ENCODE results near the gene CCDC89. TPM values are rescaled to one million over a fixed set of nuclear protein-coding genes. Genes with fewer than 3 reads are reported as not detected.
A peak's percentile ranks its signal among the peaks of the same experiment; 100 is the strongest.

Gene CCDC89
- total and polyA plus RNA-seq, 2 of the 13 experiments (the other 11 are each of a cell fraction or from before 2014, with no cell fraction given): 0.13 to 0.38 TPM

DNA sequence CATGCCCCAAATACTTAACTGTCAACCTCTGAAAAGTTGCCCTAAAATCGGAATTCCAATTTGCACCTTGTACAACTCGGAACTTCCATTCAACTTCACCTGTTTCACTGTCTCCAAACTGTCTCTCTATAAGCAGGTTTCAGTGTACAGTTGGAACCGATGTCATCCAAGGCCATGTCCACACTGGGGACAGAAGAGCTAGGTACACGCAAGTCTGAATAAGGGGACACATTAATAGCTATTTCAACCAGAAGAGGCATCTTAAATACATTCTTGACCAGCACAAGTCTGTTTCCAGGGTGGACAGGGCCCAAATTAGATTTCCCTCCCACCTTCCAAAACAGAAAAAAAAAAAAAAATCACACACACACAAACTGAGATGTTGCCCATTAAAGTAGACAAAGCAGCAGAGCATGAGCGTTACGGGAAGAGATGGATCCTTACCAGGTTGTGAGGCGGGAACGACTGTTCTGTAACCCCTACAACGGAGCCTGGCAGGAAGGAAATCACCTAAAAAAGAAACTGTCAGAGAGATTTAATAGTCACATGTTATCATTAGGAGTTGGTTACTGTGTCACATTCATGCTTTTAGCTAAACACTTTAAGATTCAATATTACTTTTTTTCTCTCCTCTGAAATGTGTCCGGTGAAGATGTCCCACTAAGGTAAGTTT, 22.8 kb downstream of the CCDC89 start (continued):
- TF ChIP-seq, protein P1, sequence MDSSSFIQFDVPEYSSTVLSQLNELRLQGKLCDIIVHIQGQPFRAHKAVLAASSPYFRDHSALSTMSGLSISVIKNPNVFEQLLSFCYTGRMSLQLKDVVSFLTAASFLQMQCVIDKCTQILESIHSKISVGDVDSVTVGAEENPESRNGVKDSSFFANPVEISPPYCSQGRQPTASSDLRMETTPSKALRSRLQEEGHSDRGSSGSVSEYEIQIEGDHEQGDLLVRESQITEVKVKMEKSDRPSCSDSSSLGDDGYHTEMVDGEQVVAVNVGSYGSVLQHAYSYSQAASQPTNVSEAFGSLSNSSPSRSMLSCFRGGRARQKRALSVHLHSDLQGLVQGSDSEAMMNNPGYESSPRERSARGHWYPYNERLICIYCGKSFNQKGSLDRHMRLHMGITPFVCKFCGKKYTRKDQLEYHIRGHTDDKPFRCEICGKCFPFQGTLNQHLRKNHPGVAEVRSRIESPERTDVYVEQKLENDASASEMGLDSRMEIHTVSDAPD (CRISPR knock-in tag; IDR thresholded peaks at IDR 0.05): no peak
- TF ChIP-seq, protein P2, sequence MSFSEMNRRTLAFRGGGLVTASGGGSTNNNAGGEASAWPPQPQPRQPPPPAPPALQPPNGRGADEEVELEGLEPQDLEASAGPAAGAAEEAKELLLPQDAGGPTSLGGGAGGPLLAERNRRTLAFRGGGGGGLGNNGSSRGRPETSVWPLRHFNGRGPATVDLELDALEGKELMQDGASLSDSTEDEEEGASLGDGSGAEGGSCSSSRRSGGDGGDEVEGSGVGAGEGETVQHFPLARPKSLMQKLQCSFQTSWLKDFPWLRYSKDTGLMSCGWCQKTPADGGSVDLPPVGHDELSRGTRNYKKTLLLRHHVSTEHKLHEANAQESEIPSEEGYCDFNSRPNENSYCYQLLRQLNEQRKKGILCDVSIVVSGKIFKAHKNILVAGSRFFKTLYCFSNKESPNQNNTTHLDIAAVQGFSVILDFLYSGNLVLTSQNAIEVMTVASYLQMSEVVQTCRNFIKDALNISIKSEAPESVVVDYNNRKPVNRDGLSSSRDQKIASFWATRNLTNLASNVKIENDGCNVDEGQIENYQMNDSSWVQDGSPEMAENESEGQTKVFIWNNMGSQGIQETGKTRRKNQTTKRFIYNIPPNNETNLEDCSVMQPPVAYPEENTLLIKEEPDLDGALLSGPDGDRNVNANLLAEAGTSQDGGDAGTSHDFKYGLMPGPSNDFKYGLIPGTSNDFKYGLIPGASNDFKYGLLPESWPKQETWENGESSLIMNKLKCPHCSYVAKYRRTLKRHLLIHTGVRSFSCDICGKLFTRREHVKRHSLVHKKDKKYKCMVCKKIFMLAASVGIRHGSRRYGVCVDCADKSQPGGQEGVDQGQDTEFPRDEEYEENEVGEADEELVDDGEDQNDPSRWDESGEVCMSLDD (CRISPR knock-in tag; IDR thresholded peaks at IDR 0.05; ENCODE audit: borderline replicate concordance): no peak
- no peak for TF ChIP-seq ELF4 (CRISPR knock-in tag; IDR thresholded peaks at IDR 0.05; ENCODE audit: borderline replicate concordance)
- TF ChIP-seq ARNTL (CRISPR knock-in tag; IDR thresholded peaks at IDR 0.05): no peak
- no peak for TF ChIP-seq AGO1 (IDR thresholded peaks at IDR 0.05; ENCODE audit: low read depth, low read length, poor library complexity, severe bottlenecking)
- TF ChIP-seq, protein P3, sequence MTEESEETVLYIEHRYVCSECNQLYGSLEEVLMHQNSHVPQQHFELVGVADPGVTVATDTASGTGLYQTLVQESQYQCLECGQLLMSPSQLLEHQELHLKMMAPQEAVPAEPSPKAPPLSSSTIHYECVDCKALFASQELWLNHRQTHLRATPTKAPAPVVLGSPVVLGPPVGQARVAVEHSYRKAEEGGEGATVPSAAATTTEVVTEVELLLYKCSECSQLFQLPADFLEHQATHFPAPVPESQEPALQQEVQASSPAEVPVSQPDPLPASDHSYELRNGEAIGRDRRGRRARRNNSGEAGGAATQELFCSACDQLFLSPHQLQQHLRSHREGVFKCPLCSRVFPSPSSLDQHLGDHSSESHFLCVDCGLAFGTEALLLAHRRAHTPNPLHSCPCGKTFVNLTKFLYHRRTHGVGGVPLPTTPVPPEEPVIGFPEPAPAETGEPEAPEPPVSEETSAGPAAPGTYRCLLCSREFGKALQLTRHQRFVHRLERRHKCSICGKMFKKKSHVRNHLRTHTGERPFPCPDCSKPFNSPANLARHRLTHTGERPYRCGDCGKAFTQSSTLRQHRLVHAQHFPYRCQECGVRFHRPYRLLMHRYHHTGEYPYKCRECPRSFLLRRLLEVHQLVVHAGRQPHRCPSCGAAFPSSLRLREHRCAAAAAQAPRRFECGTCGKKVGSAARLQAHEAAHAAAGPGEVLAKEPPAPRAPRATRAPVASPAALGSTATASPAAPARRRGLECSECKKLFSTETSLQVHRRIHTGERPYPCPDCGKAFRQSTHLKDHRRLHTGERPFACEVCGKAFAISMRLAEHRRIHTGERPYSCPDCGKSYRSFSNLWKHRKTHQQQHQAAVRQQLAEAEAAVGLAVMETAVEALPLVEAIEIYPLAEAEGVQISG (CRISPR knock-in tag; IDR thresholded peaks at IDR 0.05): no peak
- TF ChIP-seq, protein P4, sequence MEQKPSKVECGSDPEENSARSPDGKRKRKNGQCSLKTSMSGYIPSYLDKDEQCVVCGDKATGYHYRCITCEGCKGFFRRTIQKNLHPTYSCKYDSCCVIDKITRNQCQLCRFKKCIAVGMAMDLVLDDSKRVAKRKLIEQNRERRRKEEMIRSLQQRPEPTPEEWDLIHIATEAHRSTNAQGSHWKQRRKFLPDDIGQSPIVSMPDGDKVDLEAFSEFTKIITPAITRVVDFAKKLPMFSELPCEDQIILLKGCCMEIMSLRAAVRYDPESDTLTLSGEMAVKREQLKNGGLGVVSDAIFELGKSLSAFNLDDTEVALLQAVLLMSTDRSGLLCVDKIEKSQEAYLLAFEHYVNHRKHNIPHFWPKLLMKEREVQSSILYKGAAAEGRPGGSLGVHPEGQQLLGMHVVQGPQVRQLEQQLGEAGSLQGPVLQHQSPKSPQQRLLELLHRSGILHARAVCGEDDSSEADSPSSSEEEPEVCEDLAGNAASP (CRISPR knock-in tag; IDR thresholded peaks at IDR 0.05; ENCODE audit: borderline replicate concordance): peak; percentile 15; the same call in 1 of the 2 replicates
- TF ChIP-seq, protein P5, sequence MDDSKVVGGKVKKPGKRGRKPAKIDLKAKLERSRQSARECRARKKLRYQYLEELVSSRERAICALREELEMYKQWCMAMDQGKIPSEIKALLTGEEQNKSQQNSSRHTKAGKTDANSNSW (CRISPR knock-in tag; IDR thresholded peaks at IDR 0.05; ENCODE audit: borderline replicate concordance): no peak
- TF ChIP-seq KAT2B (IDR thresholded peaks at IDR 0.05; ENCODE audit: borderline replicate concordance, low read depth, low read length): no peak
- no peak for TF ChIP-seq ZNF615 (CRISPR knock-in tag; IDR thresholded peaks at IDR 0.05; ENCODE audit: borderline replicate concordance)
- TF ChIP-seq AHR (CRISPR knock-in tag; IDR thresholded peaks at IDR 0.05): no peak
- no peak for TF ChIP-seq NR2F1 (CRISPR knock-in tag; IDR thresholded peaks at IDR 0.05)
- no peak for TF ChIP-seq TRIM24 (CRISPR knock-in tag; IDR thresholded peaks at IDR 0.05)
- no peak for TF ChIP-seq NFE2 (CRISPR knock-in tag; IDR thresholded peaks at IDR 0.05)
- 0 out of 2 replicates have a peak, but pooled peaks have one; percentile 18 for TF ChIP-seq ZNF850 (CRISPR knock-in tag; conservative IDR thresholded peaks at IDR 0.05)
- no peak for TF ChIP-seq ZSCAN20 (CRISPR knock-in tag; IDR thresholded peaks at IDR 0.05; ENCODE audit: borderline replicate concordance)
- TF ChIP-seq, protein P6, sequence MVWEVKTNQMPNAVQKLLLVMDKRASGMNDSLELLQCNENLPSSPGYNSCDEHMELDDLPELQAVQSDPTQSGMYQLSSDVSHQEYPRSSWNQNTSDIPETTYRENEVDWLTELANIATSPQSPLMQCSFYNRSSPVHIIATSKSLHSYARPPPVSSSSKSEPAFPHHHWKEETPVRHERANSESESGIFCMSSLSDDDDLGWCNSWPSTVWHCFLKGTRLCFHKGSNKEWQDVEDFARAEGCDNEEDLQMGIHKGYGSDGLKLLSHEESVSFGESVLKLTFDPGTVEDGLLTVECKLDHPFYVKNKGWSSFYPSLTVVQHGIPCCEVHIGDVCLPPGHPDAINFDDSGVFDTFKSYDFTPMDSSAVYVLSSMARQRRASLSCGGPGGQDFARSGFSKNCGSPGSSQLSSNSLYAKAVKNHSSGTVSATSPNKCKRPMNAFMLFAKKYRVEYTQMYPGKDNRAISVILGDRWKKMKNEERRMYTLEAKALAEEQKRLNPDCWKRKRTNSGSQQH (CRISPR knock-in tag; IDR thresholded peaks at IDR 0.05; ENCODE audit: low read depth): no peak
- peak; percentile 17; the same call in 1 of the 2 replicates for TF ChIP-seq POLR2AphosphoS5 (IDR thresholded peaks at IDR 0.05; ENCODE audit: low read depth, low read length)
- TF ChIP-seq ZNF746 (CRISPR knock-in tag; IDR thresholded peaks at IDR 0.05): no peak

Data from HepG2 (cell line).